ENCODE measurements around the gene AKAP13. TPM values are rescaled to one million over a fixed set of nuclear protein-coding genes. Genes with fewer than 3 reads are reported as not detected.

Gene AKAP13
- total RNA-seq, 1 donor from 2014 or later, result 443 TPM

- Histone ChIP-seq H3K9me3 (no peaks in the 10 kb centered on the region), H3K4me3 (no peak overlapping the region), H3K4me1 (peaks cover 75% of the 10 kb centered on the region), H3K36me3 (no peaks in the 10 kb centered on the region), H3K27me3 (ENCODE audit: low read depth) (no peaks in the 10 kb centered on the region), H3K27ac (peak overlapping the region; percentile 19)
- TF ChIP-seq CTCF (IDR thresholded peaks at IDR 0.05), result no peak
- intact Hi-C loops (cut with DNase I), result no loop called here
- DNase-seq (no peak), ATAC-seq (peak; percentile 13 to 34)
Measured at GRCh38 chr15:85408270-85408746, 27.9 kb downstream of the AKAP13 start.

- no peak overlapping the region for H3K27ac ChIP-seq
- H3K36me3 ChIP-seq, result no peaks in the 10 kb centered on the region
- ATAC-seq, result no peak
- peaks cover 58% of the 10 kb centered on the region for H3K4me1 ChIP-seq
- H3K4me3 ChIP-seq, result no peak overlapping the region
- H3K27me3 ChIP-seq (ENCODE audit: low read depth), result no peaks in the 10 kb centered on the region
- H3K9me3 ChIP-seq, result no peaks in the 10 kb centered on the region
- no peak for DNase-seq
- TF ChIP-seq CTCF (IDR thresholded peaks at IDR 0.05), result no peak
- intact Hi-C loops (cut with DNase I), result no loop called here
Measured at GRCh38 chr15:85412066-85412465, 31.7 kb downstream of the AKAP13 start.

GRCh38 chr15:85412956-85413854 lies 32.8 kb downstream of the AKAP13 start:
- Histone ChIP-seq H3K4me3 (no peak overlapping the region), H3K27me3 (ENCODE audit: low read depth) (no peaks in the 10 kb centered on the region), H3K36me3 (no peaks in the 10 kb centered on the region), H3K4me1 (peaks cover 47% of the 10 kb centered on the region), H3K27ac (peak overlapping the region; percentile 12), H3K9me3 (no peaks in the 10 kb centered on the region)
- no peak for TF ChIP-seq CTCF (IDR thresholded peaks at IDR 0.05)
- intact Hi-C loops (cut with DNase I), result no loop called here
- DNase-seq, result peak; percentile 61
- peak; percentile 92 to 95 for ATAC-seq

GRCh38 chr15:85414037-85414436 lies 33.6 kb downstream of the AKAP13 start:
- Histone ChIP-seq H3K4me1 (peaks cover 39% of the 10 kb centered on the region), H3K9me3 (no peaks in the 10 kb centered on the region), H3K27ac (peak overlapping the region; percentile 12), H3K4me3 (no peak overlapping the region), H3K36me3 (no peaks in the 10 kb centered on the region), H3K27me3 (ENCODE audit: low read depth) (no peaks in the 10 kb centered on the region)
- DNase-seq (no peak), ATAC-seq (no peak)
- intact Hi-C loops (cut with DNase I), result no loop called here
- no peak for TF ChIP-seq CTCF (IDR thresholded peaks at IDR 0.05)

GRCh38 chr15:85414495-85414894 lies 34.1 kb downstream of the AKAP13 start:
- no peak for DNase-seq
- Histone ChIP-seq H3K4me3 (no peak overlapping the region), H3K27ac (no peak overlapping the region), H3K9me3 (no peaks in the 10 kb centered on the region), H3K4me1 (peaks cover 37% of the 10 kb centered on the region), H3K27me3 (ENCODE audit: low read depth) (no peaks in the 10 kb centered on the region), H3K36me3 (no peaks in the 10 kb centered on the region)
- peak; percentile 32 to 67 for ATAC-seq
- TF ChIP-seq CTCF (IDR thresholded peaks at IDR 0.05), result peak; percentile 22
- intact Hi-C loops (cut with DNase I), result no loop called here
